ENCODE results near the gene ZFAND4.
"Not testable (repeated sequence)": the region's sequence is repeated elsewhere in the genome, so short reads cannot be mapped to it uniquely, and the experiment has no call there.

Gene ZFAND4

DNA sequence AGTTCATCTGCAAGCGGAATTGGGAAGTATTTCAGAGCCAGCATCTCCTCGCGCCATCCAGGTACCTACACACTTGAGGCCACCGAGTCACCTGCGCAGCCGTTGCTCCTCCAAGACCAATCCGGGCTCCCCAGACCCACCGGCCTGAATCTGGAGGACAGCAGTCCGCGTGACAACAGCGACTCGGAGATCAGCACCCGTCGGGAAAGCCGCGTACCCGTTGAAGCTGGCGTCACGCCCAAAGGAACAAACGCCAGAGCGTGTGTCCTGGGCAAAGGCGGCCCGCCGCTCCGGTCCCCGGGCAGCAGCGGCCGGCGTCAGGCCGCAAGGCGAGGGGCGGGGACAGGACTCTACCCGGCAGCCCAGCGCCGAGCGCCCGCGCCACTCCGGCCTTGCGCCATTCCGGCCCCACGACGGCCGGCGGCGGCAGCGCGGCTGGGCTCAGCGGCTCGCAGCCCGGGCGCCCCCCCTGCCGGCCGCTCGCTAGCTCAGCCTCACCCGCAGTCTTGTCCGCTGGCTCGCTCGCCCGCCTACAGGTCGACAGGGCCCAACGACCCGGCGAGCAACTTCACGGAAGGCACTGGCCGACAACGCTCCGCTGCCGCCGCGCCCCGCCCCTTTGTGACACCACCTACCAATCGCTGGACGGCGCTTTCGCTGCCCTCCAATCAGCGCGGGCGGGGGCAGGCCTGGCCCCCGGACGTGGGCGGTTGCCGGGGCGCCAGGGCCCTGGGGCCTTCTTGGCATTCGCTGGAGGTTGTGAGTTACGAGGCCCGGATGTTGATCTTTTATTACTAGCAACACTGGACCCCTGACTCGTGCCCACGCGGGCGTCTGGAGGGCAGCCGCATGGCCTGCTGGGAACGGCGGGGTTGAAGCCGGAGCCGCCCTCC, at the start of gene ZFAND4:
Gene ZFAND4 (minus strand): TSS at position 592 of the 893 bp plus-strand sequence. CDS start 9,047 bp downstream, outside the sequence.
- DNase-seq (ENCODE audit: low read depth in 2 of 2), result peak; percentile 80 to 84

DNA sequence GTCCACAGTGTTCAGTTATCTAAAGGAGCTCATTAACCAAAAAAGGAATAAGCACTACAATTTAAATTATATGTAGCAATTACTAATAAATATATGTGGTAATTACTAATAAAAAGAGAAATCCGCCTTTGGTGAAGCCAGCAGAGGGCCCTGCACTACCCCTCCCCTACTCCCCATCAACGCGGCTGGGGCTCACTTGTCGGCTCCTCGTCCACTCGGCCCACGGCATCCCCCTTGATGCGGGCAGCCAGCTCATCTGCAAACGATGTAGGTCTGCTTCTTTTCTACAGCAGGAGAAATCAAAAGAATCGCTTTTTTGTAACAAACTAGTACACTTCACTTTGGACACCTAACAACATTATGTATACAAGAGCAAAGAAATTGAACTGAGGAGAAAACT, 48.9 kb upstream of the ZFAND4 start:
- DNase-seq (ENCODE audit: low read depth in 2 of 2), result not testable (repeated sequence)

DNA sequence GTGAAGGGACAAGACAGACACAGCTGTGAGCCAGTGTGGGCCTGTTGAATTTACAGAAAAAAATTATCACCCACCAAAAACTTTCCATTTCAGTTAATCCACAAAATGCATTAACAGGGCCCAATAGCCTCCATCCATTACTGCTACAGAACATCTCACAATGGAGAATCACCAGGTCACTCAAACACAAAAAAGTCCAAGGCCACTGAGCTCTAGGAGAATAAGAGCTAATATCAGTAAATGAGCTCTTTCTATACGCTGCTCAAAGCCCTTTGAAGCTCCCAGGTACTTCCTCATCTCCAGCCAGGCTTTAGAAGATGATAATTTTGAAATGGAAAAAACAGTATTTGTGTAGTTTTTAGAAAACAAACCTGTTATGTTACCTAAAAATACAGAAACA, 45.1 kb upstream of the ZFAND4 start:
- not testable (repeated sequence) for DNase-seq (ENCODE audit: low read depth in 2 of 2)

DNA sequence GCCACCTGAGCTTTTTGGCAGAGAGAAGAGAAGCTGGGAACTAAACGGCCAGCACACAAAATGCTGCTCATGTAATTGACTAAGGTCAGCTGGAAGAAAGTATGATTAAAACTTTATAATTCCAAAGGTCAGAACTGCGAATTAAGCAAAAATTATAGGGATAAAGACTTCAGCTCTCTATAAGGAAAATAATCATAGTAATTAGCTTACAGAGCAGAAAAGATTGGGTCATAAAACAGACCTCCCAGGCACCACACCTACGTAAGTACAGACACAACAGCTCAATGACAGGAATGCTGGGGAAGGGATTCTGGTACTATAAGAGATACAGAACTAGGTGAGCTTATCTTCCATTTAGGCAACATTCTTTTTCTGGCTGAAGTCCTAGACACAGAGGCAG, 44.5 kb upstream of the ZFAND4 start:
- not testable (repeated sequence) for DNase-seq (ENCODE audit: low read depth in 2 of 2)

DNA sequence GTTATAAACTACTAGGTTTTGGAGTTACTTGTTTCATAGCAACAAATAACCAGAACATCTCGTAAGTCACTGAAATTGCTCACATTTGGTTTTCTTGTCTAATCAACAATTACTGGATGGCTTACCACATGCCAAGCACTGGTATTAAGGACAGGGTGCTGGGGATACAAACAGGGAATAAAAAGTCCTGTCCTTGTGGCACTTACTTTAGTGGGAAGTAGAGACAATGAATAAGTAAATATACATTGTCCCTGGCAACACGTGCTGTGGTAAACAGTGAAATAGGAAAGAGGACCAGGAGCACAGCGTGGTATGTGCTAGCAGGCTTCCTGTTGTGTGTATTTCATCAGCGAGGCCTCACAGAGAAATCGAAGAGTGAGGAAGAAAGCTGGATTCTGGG, 38.7 kb upstream of the ZFAND4 start:
- not testable (repeated sequence) for DNase-seq (ENCODE audit: low read depth in 2 of 2)

DNA sequence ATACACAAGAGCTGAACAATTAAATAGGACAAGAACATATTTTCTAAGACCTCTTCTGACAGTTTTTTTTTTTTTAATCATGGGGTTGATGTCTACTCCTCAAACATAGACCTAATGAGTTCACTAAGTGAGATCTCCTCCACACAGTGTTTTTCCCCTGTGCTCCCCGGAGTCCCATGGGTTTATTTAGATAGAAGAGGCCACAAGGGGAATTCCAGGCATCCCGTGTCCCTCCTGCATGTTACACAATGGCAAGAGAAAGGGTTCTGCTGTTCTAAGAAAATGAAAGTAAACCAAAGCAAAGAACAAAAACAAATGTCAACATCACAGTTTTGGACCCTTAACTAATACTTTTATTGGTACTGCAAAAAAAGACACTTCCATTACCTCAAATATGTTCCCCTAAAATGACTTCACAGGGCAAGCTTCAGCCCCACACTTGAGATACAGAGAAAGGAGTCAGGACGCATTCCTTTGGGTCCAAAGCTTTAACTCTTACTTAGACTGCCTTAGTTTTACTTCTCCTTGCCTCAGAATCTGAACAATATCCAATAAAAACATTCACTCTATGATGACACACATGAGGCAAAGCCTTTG, 37.7 kb upstream of the ZFAND4 start:
- DNase-seq (ENCODE audit: low read depth in 2 of 2), result not testable (repeated sequence)

DNA sequence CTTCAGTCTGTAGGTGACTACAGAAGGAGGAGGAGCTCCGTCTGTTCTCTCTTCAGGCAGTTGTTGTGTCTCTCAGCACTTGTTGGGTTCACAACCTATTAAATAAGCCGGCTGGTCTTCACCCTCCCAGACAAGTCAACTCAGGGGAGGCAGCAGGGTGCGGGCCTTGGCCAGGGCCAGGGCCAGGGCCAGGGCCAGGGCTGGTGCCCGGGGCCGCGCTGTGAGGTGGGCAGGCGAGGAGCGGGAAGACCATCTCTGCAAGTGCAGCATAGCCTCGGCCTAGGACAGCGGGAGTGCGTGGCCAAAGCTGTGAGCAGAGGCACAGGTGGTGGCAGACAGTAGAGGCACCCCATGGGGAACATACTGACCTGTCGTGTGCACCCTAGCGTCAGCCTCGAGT, 5.9 kb upstream of the ZFAND4 start:
- not testable (repeated sequence) for DNase-seq (ENCODE audit: low read depth in 2 of 2)

DNA sequence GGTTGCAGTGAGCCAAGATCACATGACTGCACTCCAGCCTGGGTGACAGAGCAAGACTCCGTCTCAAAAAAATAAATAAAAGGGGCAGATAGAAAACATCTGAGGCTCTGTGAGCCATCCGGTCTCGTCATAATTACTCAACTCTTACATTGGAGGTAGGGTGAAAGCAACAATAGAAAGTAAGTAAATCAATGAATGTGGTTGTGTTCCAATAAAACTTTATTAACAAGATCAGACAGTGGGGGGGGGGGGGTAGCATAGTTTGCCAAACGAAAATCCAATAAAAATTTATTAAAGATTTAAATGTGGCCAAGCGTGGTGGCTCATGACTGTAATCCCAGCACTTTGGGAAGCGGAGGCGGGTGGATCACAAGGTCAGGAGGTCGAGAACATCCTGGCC, 2.8 kb upstream of the ZFAND4 start:
- DNase-seq (ENCODE audit: low read depth in 2 of 2), result no peak

DNA sequence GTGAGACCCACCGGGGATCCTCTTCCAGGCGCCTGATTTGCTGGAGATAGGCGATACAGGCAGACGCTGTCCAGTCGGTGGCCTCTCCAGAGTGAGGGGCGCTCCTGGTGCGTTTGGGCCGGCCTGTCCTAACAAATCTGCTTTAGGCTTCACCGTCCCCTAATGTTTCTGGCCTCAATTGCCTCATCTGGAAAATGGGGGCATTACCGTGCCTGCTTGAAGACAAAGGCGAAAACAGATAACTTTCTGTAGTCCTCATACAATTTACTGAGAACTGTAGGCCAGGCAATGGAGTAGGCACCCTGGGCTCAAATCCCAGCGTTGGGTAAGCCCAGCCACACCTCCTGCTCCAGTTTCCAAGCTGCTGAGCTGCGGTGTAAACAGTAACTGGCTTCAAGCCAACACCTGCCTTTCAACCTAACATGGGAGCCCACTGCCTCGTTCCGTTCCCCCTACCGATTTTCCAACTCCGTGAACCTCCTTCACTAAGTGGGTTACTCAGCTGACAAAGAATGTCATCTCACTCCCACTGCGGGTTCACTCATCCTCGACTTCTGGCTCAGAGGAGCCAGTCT, 589 bp upstream of the ZFAND4 start:
- DNase-seq (ENCODE audit: low read depth in 2 of 2), result no peak

DNA sequence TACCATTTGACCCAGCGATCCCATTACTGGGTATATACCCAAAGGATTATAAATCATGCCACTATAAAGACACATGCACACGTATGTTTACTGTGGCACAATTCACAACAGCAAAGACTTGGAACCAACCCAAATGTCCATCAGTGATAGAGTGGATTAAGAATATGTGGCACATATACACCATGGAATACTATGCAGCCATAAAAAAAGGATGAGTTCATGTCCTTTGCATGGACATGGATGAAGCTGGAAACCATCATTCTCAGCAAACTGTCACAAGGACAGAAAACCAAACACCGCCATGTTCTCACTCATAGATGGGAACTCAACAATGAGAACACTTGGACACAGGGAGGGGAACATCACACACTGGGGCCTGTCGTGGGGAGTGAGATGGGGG, 1.3 kb downstream of the ZFAND4 start:
- not testable (repeated sequence) for DNase-seq (ENCODE audit: low read depth in 2 of 2)

DNA sequence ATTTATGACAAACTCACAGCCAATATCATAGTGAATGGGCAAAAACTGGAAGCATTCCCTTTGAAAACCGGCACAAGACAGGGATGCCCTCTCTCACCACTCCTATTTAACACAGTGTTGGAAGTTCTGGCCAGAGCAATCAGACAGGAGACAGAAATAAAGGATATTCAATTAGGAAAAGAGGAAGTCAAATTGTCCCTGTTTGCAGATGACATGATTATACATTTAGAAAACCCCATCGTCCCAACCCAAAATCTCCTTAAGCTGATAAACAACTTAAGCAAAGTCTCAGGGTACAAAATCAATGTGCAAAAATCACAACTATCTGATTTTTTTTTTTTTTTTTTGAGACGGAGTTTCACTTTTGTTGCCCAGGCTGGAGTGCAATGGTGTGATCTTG, 2.7 kb downstream of the ZFAND4 start:
- not testable (repeated sequence) for DNase-seq (ENCODE audit: low read depth in 2 of 2)

DNA sequence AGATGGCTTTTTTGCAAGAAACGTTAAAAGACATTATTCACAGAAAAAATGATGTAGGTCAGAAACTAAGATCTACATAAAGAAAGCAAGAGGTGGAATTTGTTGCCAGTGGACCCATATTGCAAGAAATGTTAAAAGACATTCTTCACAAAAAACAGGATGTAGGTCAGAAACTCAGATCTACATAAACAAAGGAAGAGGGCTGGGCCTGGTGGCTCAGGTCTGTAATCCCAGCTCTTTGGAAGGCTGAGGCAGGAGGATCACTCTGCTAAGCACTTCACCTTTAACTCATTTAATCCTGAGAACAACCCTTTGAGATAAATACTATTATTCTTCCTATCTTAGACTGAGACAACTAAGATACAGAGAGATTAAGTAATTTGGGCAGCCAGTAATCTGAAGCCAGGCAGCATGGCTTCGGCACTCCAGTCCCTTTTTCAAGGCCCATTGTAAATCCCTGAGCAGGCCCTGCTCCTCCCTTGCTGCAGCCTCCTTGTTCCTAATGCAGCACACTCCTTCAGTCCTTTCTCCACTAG, 11.6 kb downstream of the ZFAND4 start:
- no peak for DNase-seq (ENCODE audit: low read depth in 2 of 2)

DNA sequence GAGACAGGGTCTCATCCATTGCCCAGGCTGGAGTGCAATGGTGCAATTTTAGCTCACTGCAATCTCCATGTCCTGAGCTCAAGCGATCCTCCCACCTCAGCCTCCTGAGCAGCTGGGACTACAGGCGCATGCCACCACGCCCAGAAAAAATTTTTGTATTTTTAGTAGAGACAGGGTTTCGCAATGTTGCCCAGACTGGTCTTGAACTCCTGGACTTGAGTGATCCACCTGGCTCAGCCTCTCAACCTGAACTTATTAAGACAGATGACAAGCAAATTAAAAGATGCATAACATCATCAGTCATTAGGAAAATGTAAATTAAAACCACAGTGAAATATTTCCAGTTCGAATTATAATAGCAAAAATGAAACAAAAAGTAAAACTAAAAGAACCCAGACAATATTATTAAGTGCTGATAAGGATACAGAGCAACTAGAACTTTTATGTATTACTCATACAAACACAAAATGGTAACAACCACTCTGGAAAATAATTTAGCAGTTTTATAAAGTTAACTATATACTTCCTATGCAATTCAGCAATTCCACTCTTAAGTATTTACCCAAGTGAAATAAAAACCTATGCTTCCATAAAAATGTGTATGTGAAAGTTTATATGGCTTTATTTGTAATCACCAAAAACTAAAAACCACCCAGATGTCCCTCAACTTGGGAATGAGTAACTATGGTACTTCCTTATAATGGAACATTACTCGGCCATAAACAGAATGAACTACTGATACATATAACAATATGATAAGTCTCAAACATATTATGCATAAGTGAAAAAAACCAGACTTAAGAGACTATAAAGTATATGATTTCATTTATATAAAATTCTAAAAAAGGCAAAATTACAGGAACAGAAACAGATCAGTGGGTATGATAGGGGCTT, 15.3 kb downstream of the ZFAND4 start:
- DNase-seq (ENCODE audit: low read depth in 2 of 2), result no peak

DNA sequence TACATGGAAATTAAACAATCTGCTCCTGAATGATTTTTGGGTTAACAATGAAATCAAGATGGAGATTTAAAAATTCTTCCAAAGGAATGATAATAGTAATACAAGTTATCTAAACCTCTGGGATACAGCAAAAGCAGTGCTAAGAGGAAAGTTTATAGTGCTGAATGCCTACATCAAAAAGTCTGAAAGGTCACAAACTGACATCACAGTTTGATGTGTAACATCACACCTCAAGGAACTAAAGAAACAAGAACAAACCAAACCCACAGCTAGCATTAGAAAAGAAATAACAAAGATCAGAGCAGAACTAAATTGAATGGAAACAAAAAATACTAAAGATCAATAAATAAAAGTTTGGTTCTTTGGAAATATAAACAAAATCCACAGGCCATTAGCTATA, 17.4 kb downstream of the ZFAND4 start:
- DNase-seq (ENCODE audit: low read depth in 2 of 2), result no peak

DNA sequence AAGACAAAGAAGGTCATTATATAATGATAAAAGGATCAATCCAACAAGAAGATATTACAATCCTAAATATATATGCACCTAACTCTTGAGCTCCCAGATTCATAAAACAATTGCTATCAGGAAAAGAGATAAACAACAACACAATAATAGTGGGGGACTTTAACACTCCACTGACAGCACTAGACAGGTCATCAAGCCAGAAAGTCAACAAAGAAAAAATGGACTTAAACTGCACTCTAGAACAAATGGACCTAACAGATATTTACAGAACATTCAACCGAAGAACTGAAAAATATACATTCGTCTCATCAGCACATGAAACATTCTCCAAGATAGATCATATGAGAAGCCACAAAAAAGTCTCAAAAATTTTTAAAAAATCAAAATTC, 17.8 kb downstream of the ZFAND4 start:
- DNase-seq (ENCODE audit: low read depth in 2 of 2), result not testable (repeated sequence)

DNA sequence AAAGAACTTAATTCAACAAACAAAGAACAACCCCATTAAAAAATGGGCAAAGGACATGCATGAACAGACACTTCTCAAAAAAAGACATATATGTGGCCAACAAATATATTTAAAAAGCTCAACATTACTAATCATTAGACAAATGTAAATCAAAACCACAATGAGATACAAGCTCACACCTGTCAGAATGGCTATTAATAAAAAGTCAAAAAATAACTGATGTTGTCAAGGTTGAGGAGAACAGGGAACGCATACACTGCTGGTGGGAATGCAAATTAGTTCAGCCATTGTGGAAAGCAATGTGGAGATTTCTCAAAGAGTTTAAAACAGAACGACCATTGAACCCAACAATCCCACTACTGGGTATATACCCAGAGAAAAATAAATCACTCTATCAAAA, 19.1 kb downstream of the ZFAND4 start:
- no peak for DNase-seq (ENCODE audit: low read depth in 2 of 2)

DNA sequence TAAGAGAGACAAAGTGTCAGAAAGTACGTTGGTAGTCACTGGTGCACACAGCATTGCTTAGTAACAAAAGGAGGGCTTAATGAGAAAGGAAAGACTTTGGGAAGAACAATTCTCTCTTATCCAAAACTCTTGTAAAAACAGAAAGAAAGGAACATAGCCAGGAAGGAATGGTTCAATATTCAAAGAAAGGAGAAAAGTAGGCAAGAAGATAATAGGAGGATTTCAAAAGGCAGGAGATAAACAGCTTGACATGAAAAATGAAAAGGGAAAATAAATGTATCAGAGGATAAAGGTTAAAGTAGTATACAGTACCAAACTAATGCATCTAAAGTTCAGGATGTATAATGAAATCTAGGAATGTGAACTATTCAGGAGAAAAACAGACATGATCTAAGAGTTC, 20.1 kb downstream of the ZFAND4 start:
- DNase-seq (ENCODE audit: low read depth in 2 of 2), result no peak

DNA sequence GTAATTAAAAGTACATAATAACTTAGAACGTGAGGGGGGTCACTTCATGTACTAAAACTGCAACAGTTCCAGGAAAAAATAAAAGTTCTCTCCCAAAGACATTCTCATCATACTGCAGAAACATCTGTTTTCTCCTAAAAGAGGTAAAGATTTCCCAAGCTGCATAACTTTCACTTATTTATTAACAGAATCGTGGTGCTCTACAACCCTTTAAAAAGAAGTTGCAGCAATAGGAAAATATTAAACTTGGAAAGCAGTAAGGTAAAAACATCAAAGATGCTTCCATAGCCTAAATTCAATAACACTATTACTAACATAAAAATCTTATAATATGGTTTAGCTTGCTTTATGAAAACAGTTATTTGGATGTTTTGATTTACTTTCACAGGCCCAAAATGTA, 23.3 kb downstream of the ZFAND4 start:
- DNase-seq (ENCODE audit: low read depth in 2 of 2), result no peak

DNA sequence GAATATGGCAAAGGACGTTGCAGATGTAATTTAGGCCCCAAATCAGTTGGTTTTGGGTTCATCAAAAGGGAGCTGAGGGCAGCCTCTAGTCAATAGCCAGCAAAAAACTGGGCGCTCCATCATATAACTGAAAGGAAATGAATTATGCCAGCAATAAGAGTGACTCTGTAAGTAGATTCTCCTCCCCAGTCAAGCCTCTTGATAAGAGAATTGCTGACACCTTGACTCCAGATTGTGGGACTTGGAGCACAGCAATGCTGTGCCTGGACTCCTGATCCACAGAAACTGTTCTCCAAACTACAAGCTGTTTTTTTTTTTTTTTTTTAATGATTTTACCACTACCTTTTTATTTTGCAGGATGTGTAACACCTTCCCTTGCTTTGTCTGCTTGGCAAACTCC, 25.5 kb downstream of the ZFAND4 start:
- no peak for DNase-seq (ENCODE audit: low read depth in 2 of 2)

DNA sequence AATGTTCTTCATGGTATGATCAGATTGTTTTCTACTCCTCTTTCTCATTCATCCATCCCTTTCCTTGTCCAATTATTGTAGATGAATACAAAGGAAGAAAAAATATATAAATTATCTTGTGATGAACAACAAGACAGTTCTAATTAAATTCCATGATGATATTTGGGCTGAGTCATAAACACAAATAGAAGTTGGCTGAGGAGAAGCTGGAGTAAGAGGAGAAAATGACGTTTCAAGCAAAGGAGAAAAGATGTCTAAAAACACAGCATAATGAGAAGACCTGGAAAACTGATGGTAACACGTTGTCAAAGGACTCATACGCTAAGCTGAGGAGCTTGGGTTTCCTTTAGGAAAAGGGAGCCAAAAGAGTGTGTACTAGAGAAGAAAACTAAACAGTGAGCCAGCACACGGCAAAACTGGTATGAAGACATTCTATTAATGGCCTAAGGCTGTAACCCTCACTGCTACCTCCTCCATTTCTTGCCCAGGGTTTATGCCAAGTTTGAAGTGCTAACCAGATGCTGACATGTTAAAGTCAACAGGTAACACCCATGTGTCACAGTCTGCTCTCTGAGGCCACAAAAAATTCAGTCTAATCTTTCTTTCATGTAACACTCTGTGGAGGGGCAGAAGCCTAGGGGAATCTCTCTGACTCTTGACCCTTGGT, 26.1 kb downstream of the ZFAND4 start:
- no peak for DNase-seq (ENCODE audit: low read depth in 2 of 2)

DNA sequence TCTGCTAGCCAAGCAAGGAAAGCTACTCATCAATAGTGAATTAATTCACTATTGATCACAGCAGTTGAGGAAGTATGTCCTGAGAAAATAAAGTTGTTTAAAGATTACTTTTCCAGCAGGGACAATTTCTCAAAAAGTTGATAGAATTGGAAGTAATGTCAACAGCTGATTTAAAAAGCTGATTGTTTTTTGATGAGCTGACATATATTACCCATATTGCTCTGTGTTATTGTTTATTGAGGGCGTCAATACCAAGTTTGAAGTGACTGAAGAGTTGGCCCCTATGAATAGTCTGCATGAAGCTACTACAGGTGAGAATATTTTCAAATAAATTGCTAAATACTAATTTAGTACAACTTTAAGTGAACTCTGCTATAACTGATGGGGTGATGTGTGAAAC, 28.0 kb downstream of the ZFAND4 start:
- no peak for DNase-seq (ENCODE audit: low read depth in 2 of 2)
